ENCODE results near the gene MCCD1. TPM values are rescaled to one million over a fixed set of nuclear protein-coding genes. Genes with fewer than 3 reads are reported as not detected.

Gene MCCD1
- total and polyA plus RNA-seq, 2 of the 13 experiments (the other 11 are each of a cell fraction or from before 2014, with no cell fraction given), result 0.15 TPM; not detected in 1

- TF ChIP-seq HOMEZ (CRISPR knock-in tag; IDR thresholded peaks at IDR 0.05; ENCODE audit: low read depth) (no peak), ZGPAT (CRISPR knock-in tag; IDR thresholded peaks at IDR 0.05) (peak; percentile 53; the same call in 1 of the 2 replicates), U2AF1 (optimal IDR thresholded peaks at IDR 0.05; ENCODE audit: low read depth, low read length) (no peak), ZNF777 (CRISPR knock-in tag; IDR thresholded peaks at IDR 0.05) (peak; percentile 90), ZKSCAN1 (IDR thresholded peaks at IDR 0.05; ENCODE audit: low read length) (no peak), MED1 (CRISPR knock-in tag; IDR thresholded peaks at IDR 0.05) (no peak), ZNF850 (CRISPR knock-in tag; conservative IDR thresholded peaks at IDR 0.05) (no peak), CBX5 (CRISPR knock-in tag; IDR thresholded peaks at IDR 0.05; ENCODE audit: borderline replicate concordance) (0 out of 2 replicates have a peak, but pooled peaks have one; percentile 23), ZKSCAN8 (CRISPR knock-in tag; IDR thresholded peaks at IDR 0.05; ENCODE audit: borderline replicate concordance) (0 out of 2 replicates have a peak, but pooled peaks have one; percentile 19), ZNF780A (CRISPR knock-in tag; IDR thresholded peaks at IDR 0.05) (no peak), ZNF101 (CRISPR knock-in tag; IDR thresholded peaks at IDR 0.05; ENCODE audit: borderline replicate concordance, low read depth) (no peak), KIAA2018 (CRISPR knock-in tag; IDR thresholded peaks at IDR 0.05; ENCODE audit: borderline replicate concordance) (0 out of 2 replicates have a peak, but pooled peaks have one; percentile 25), ZNF350 (CRISPR knock-in tag; IDR thresholded peaks at IDR 0.05; ENCODE audit: borderline replicate concordance, low read depth) (peak; percentile 39; the same call in 1 of the 2 replicates), ATF3 (CRISPR knock-in tag; IDR thresholded peaks at IDR 0.05) (no peak), BORCS8-MEF2B (CRISPR knock-in tag; IDR thresholded peaks at IDR 0.05) (0 out of 2 replicates have a peak, but pooled peaks have one; percentile 32)
These were observed 31.0 kb upstream of the MCCD1 start, which contains the start of gene MICB (continued) for GRCh38 chr6:31497531-31498476.

Data from HepG2 (cell line).